Transverse colon (tissue), 1 donor: ENCODE measurements around the gene SAMD8.

Source experiments
- EP300 ChIP-seq: sonication (generic); formaldehyde crosslinking; IDR thresholded peaks from one replicate; pipeline ENCODE4 v1.6.1; 2017; ENCODE audit warnings: antibody characterized with exemption, low read depth
- POLR2A ChIP-seq: fragments of 450-650 bp; IDR thresholded peaks from one replicate; pipeline ENCODE4 v1.6.1; 2016; ENCODE audit warnings: antibody characterized with exemption, mild to moderate bottlenecking, moderate library complexity

- TF ChIP-seq POLR2A (no peak), EP300 (no peak)
These were observed 7.4 kb upstream of the SAMD8 start for GRCh38 chr10:75103881-75104686.
